HepG2 (cell line): ENCODE data around the gene CD320. TPM values are rescaled to one million over a fixed set of nuclear protein-coding genes. Genes with fewer than 3 reads are reported as not detected.

Experiments used
- BCL6 ChIP-seq: IDR thresholded peaks from 2 replicates; pipeline ENCODE4 v1.6.1; 2016; ENCODE audit warnings: missing genetic modification reagents, missing compliant biosample characterization
- CBX1 ChIP-seq: IDR thresholded peaks from one replicate; pipeline ENCODE4 v1.6.1; 2016; ENCODE audit warnings: antibody characterized with exemption, low read depth
- CHD2 ChIP-seq: IDR thresholded peaks from 2 replicates; pipeline ENCODE4 v1.6.1; 2011; ENCODE audit warnings: low read depth, low read length, improper control_type of control experiment
- CHD4 ChIP-seq: fragments of 200-600 bp; sonication (generic); IDR thresholded peaks from 2 replicates; pipeline ENCODE4 v1.7.0; 2017; ENCODE audit warnings: mild to moderate bottlenecking, low read length, borderline replicate concordance
- HNRNPK ChIP-seq: fragments of 200-400 bp; formaldehyde crosslinking; IDR thresholded peaks from 2 replicates; pipeline ENCODE4 v1.6.1; 2018; ENCODE audit warnings: low read length, low read depth, moderate library complexity, mild to moderate bottlenecking; ENCODE audit not compliant: poor library complexity, severe bottlenecking
- HNRNPUL1 ChIP-seq: fragments of 200-400 bp; formaldehyde crosslinking; IDR thresholded peaks from 2 replicates; pipeline ENCODE4 v1.6.1; 2017; ENCODE audit warnings: low read depth, mild to moderate bottlenecking, low read length, moderate library complexity
- KLF16 ChIP-seq, 2 experiments: sonication (generic) in 1 of 2; formaldehyde crosslinking in 1 of 2; IDR thresholded peaks; 2 replicates each; pipeline versions ENCODE4 v1.6.1 to v1.8.0; 2016 to 2023; ENCODE audit warnings: missing genetic modification reagents in 2 of 2, missing compliant biosample characterization in 1 of 2
- MATR3 ChIP-seq: sonication (generic); formaldehyde crosslinking; IDR thresholded peaks from 2 replicates; pipeline ENCODE4 v1.4.0; 2020; ENCODE audit warnings: missing genetic modification reagents
- MBD4 ChIP-seq: IDR thresholded peaks from 2 replicates; pipeline ENCODE4 v1.6.1; 2012; ENCODE audit warnings: low read length, inconsistent platforms, borderline replicate concordance
- MLLT10 ChIP-seq: sonication (generic); formaldehyde crosslinking; IDR thresholded peaks from 2 replicates; pipeline ENCODE4 v1.4.0; 2020; ENCODE audit warnings: missing genetic modification reagents
- NBN ChIP-seq: fragments of 450-650 bp; conservative IDR thresholded peaks from 2 replicates; pipeline ENCODE4 v1.6.1; 2017
- NFE2L2 ChIP-seq: fragments of 150-350 bp; IDR thresholded peaks from 2 replicates; pipeline ENCODE4 v1.6.1; 2014; ENCODE audit warnings: low read length
- NFYB ChIP-seq: sonication (generic); formaldehyde crosslinking; IDR thresholded peaks from 2 replicates; pipeline ENCODE4 v1.4.0; 2020; ENCODE audit warnings: missing genetic modification reagents
- RFX3 ChIP-seq: IDR thresholded peaks from 2 replicates; pipeline ENCODE4 v1.6.1; 2016; ENCODE audit warnings: missing biosample characterization, missing genetic modification reagents
- RFXANK ChIP-seq: IDR thresholded peaks from 2 replicates; pipeline ENCODE4 v1.6.1; 2016
- SOX6 ChIP-seq, 2 experiments: fragments of 450-650 bp in 1 of 2; sonication (generic) in 1 of 2; formaldehyde crosslinking in 1 of 2; IDR thresholded peaks; 2 replicates each; pipeline versions ENCODE4 v1.4.0 to v1.6.1; 2017 to 2020; ENCODE audit warnings: antibody characterized with exemption in 1 of 2, mild to moderate bottlenecking in 1 of 2, missing genetic modification reagents in 1 of 2
- SP140L ChIP-seq: sonication (generic); formaldehyde crosslinking; IDR thresholded peaks from 2 replicates; pipeline ENCODE4 v1.4.0; 2020; ENCODE audit warnings: missing genetic modification reagents, borderline replicate concordance
- SP2 ChIP-seq: sonication (generic); formaldehyde crosslinking; IDR thresholded peaks from 2 replicates; pipeline ENCODE4 v1.5.1; 2020; ENCODE audit warnings: mild to moderate bottlenecking, missing genetic modification reagents
- TAF1 ChIP-seq: sonication (generic); formaldehyde crosslinking; IDR thresholded peaks from 2 replicates; pipeline ENCODE4 v1.4.0; 2020; ENCODE audit warnings: missing genetic modification reagents
- TFDP1 ChIP-seq: IDR thresholded peaks from 2 replicates; pipeline ENCODE4 v1.6.1; 2016; ENCODE audit warnings: missing compliant biosample characterization, missing genetic modification reagents, borderline replicate concordance
- ZBTB3 ChIP-seq: sonication (generic); formaldehyde crosslinking; IDR thresholded peaks from 2 replicates; pipeline ENCODE4 v1.4.0; 2020; ENCODE audit warnings: low read depth, mild to moderate bottlenecking, moderate library complexity, missing genetic modification reagents, borderline replicate concordance
- ZFP90 ChIP-seq: sonication (generic); formaldehyde crosslinking; IDR thresholded peaks from 2 replicates; pipeline ENCODE4 v1.8.0; 2022; ENCODE audit warnings: missing genetic modification reagents, mild to moderate bottlenecking, inconsistent platforms, borderline replicate concordance
- ZMAT3 ChIP-seq: sonication (generic); formaldehyde crosslinking; conservative IDR thresholded peaks from 2 replicates; pipeline ENCODE4 v1.7.0; 2021; ENCODE audit warnings: missing genetic modification reagents
- ZMYM4 ChIP-seq: sonication (generic); formaldehyde crosslinking; IDR thresholded peaks from 2 replicates; pipeline ENCODE4 v1.8.1; 2023; ENCODE audit warnings: mild to moderate bottlenecking, missing genetic modification reagents
- ZNF234 ChIP-seq: sonication (generic); formaldehyde crosslinking; conservative IDR thresholded peaks from 2 replicates; pipeline ENCODE4 v1.5.1; 2020; ENCODE audit warnings: mild to moderate bottlenecking, missing genetic modification reagents
- ZNF572 ChIP-seq: sonication (generic); formaldehyde crosslinking; IDR thresholded peaks from 2 replicates; pipeline ENCODE4 v1.5.1; 2020; ENCODE audit warnings: mild to moderate bottlenecking, missing genetic modification reagents
- ZNF777 ChIP-seq: sonication (generic); formaldehyde crosslinking; IDR thresholded peaks from 2 replicates; pipeline ENCODE4 v1.4.0; 2020; ENCODE audit warnings: missing genetic modification reagents
- ZNF816 ChIP-seq: sonication (generic); formaldehyde crosslinking; IDR thresholded peaks from 2 replicates; pipeline ENCODE4 v1.8.0; 2022; ENCODE audit warnings: missing genetic modification reagents, mild to moderate bottlenecking, borderline replicate concordance
- ZSCAN20 ChIP-seq: sonication (generic); formaldehyde crosslinking; IDR thresholded peaks from 2 replicates; pipeline ENCODE4 v1.4.0; 2020; ENCODE audit warnings: missing genetic modification reagents, mild to moderate bottlenecking, borderline replicate concordance
- ZSCAN25 ChIP-seq: sonication (generic); formaldehyde crosslinking; IDR thresholded peaks from 2 replicates; pipeline ENCODE4 v1.8.0; 2022; ENCODE audit warnings: mild to moderate bottlenecking, missing genetic modification reagents
- polyA plus RNA-seq, 8 experiments: library from polyadenylated mRNA; depleted of rRNA in 3 of 8; stranded (reverse) in 7 of 8; unstranded in 1 of 8; fragments of >200 nt; fragmentation: Illumina TruSeq in 4 of 8; extraction: Trizol in 4 of 8; gene quantifications; 2 replicates each; pipeline versions ENCODE4 v1.2.1 to v1.2.3, GENCODE V29; 2011 to 2016; ENCODE audit warnings: low read depth in 4 of 8, missing spikeins in 1 of 8, mixed read lengths in 1 of 8; ENCODE audit not compliant: insufficient read depth in 1 of 8
- total RNA-seq, 5 experiments: library from RNA; depleted of rRNA; stranded (reverse); fragments of >200 nt; fragmentation: Illumina TruSeq; extraction: Trizol; gene quantifications; 2 replicates each; pipeline ENCODE4 v1.2.3, GENCODE V29; 2016; ENCODE audit warnings: low read depth in 1 of 5
- TF ChIP-seq, protein P1 (sequence below): sonication (generic); formaldehyde crosslinking; IDR thresholded peaks from 2 replicates; pipeline ENCODE4 v1.8.0; 2022; ENCODE audit warnings: missing genetic modification reagents, low read depth, mild to moderate bottlenecking, borderline replicate concordance

CD320 gene
- total and polyA plus RNA-seq, 2 of the 13 experiments (the other 11 are each of a cell fraction or from before 2014, with no cell fraction given) = 83.1 to 99.9 TPM

DNA sequence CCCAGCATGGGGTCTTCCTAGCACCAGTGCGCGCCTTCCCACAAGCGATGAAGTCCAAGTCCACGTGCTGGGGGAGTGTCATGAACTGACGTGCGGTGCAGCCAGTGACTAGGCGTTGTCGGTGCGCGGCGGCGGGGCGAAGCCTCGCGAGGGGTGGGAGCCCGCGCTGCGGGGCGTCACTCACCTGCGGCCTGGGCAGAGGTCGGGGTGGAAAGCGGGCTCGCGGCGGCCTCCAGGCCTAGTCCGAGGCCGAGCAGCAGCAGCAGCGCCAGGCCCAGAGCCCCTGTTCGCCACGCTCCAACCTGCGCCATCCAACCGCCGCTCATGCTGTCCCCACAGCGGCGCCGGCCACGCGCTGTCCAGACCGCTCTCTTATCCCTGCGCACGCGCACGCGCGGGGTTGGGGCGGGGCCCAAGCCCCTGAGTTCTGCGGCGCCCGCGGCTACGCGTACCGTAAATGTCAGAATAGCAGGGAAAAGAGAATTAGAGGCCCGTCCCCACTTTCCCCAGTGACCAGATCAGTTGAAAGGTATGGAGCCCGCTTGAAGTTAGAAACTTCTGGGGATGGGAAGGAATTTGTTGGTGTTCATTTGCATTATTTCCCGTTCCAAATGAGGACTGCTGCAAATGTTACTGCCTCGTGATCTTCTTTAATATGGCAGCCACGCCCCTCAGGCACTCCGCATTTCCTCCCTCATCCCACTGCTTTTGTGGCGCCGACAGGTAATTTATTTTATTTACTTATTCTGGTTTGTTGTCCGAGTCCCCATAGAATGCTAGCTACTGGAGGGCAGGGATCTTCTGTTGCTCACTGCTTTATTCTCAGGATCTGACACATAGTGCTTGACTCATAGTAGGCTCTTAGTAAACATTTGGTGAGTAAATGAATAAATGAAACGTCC lies at the start of gene CD320 (continued):
- TF ChIP-seq SOX6 (IDR thresholded peaks at IDR 0.05) = no peak
- peak; percentile 35; the same call in 1 of the 2 replicates for TF ChIP-seq SOX6 (CRISPR knock-in tag; IDR thresholded peaks at IDR 0.05)
- TF ChIP-seq ZNF816 (CRISPR knock-in tag) = peak; percentile 86; the same call in 1 of the 2 replicates
- TF ChIP-seq, protein P1, sequence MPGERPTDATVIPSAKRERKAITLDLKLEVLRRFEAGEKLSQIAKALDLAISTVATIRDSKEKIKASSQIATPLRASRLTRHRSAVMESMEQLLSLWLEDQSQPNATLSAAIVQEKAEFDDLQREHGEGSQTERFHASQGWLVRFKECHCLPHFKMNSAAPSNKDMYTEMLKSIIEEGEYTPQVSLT (CRISPR knock-in tag) = no peak
- peak in 1 of 2 experiments; percentile 78; a peak in 2 of 4 replicates for TF ChIP-seq KLF16 (CRISPR knock-in tag; IDR thresholded peaks at IDR 0.05)
- peak; percentile 95 for TF ChIP-seq ZNF234 (CRISPR knock-in tag)
- no peak for TF ChIP-seq MBD4
- TF ChIP-seq RFX3 (CRISPR knock-in tag) = no peak
- no peak for TF ChIP-seq HNRNPK
- no peak for TF ChIP-seq MATR3 (CRISPR knock-in tag)
- no peak for TF ChIP-seq NBN
- no peak for TF ChIP-seq ZBTB3
- TF ChIP-seq TFDP1 = peak; percentile 94
- no peak for TF ChIP-seq CBX1
- peak; percentile 34; the same call in 1 of the 2 replicates for TF ChIP-seq BCL6
- peak; percentile 89 for TF ChIP-seq SP2 (CRISPR knock-in tag)
- peak; percentile 76 for TF ChIP-seq TAF1 (CRISPR knock-in tag)
- TF ChIP-seq NFYB (CRISPR knock-in tag) = peak; percentile 87
- TF ChIP-seq SP140L (CRISPR knock-in tag) = peak; percentile 34; the same call in 1 of the 2 replicates
- peak; percentile 94; the same call in 1 of the 2 replicates for TF ChIP-seq ZFP90 (CRISPR knock-in tag)
- peak; percentile 94 for TF ChIP-seq CHD2
- no peak for TF ChIP-seq CHD4
- no peak for TF ChIP-seq ZNF572 (CRISPR knock-in tag)
- TF ChIP-seq NFE2L2 = 0 out of 2 replicates have a peak, but pooled peaks have one; percentile 18
- peak; percentile 68 for TF ChIP-seq ZMYM4
- TF ChIP-seq ZSCAN20 = peak; percentile 93; the same call in 1 of the 2 replicates
- TF ChIP-seq RFXANK = no peak
- peak; percentile 63; the same call in 1 of the 2 replicates for TF ChIP-seq ZSCAN25 (CRISPR knock-in tag)
- TF ChIP-seq MLLT10 (CRISPR knock-in tag) = no peak
- TF ChIP-seq ZMAT3 (CRISPR knock-in tag) = peak; percentile 84
- 0 out of 2 replicates have a peak, but pooled peaks have one; percentile 40 for TF ChIP-seq ZNF777 (CRISPR knock-in tag)
- no peak for TF ChIP-seq HNRNPUL1
